WTC11 (cell line): ENCODE data around the gene TOMM6. TPM values are rescaled to one million over a fixed set of nuclear protein-coding genes. Genes with fewer than 3 reads are reported as not detected.

Experiments used
- ESRRA ChIP-seq: sonication (generic); formaldehyde crosslinking; IDR thresholded peaks from 2 replicates; pipeline ENCODE4 v1.8.1; 2022; ENCODE audit warnings: mild to moderate bottlenecking, missing genetic modification reagents, borderline replicate concordance
- ETV6 ChIP-seq: sonication (generic); formaldehyde crosslinking; IDR thresholded peaks from 2 replicates; pipeline ENCODE4 v1.8.1; 2022; ENCODE audit warnings: mild to moderate bottlenecking, missing genetic modification reagents
- FOXJ3 ChIP-seq: sonication (generic); formaldehyde crosslinking; IDR thresholded peaks from 2 replicates; pipeline ENCODE4 v1.9.0; 2021; ENCODE audit warnings: missing genetic modification reagents, mild to moderate bottlenecking, borderline replicate concordance
- FOXK1 ChIP-seq: sonication (generic); formaldehyde crosslinking; IDR thresholded peaks from 2 replicates; pipeline ENCODE4 v1.8.0; 2022; ENCODE audit warnings: mild to moderate bottlenecking, moderate library complexity, missing genetic modification reagents
- KAT7 ChIP-seq: sonication (generic); formaldehyde crosslinking; IDR thresholded peaks from 2 replicates; pipeline ENCODE4 v1.8.1; 2023; ENCODE audit warnings: missing genetic modification reagents, mild to moderate bottlenecking, borderline replicate concordance
- MYBL2 ChIP-seq: sonication (generic); formaldehyde crosslinking; IDR thresholded peaks from 2 replicates; pipeline ENCODE4 v1.8.1; 2023; ENCODE audit warnings: mild to moderate bottlenecking, moderate library complexity, missing genetic modification reagents
- NFATC4 ChIP-seq: fragments of 250-450 bp; sonication (Bioruptor Pico); IDR thresholded peaks from 2 replicates; pipeline ENCODE4 v1.9.0; 2021; ENCODE audit warnings: mild to moderate bottlenecking
- NR1H2 ChIP-seq: sonication (generic); formaldehyde crosslinking; IDR thresholded peaks from 2 replicates; pipeline ENCODE4 v1.9.0; 2021; ENCODE audit warnings: mild to moderate bottlenecking, moderate library complexity, missing genetic modification reagents
- OVOL2 ChIP-seq: fragments of 250-450 bp; sonication (Bioruptor Pico); IDR thresholded peaks from 2 replicates; pipeline ENCODE4 v1.9.0; 2021; ENCODE audit warnings: mild to moderate bottlenecking, borderline replicate concordance
- RORB ChIP-seq: fragments of 250-450 bp; sonication (Bioruptor Pico); IDR thresholded peaks from 2 replicates; pipeline ENCODE4 v1.9.0; 2021; ENCODE audit warnings: mild to moderate bottlenecking
- SOX15 ChIP-seq: fragments of 250-450 bp; sonication (Bioruptor Pico); IDR thresholded peaks from 2 replicates; pipeline ENCODE4 v1.9.0; 2021; ENCODE audit warnings: mild to moderate bottlenecking
- TCF7 ChIP-seq: sonication (generic); formaldehyde crosslinking; IDR thresholded peaks from 2 replicates; pipeline ENCODE4 v1.8.0; 2022; ENCODE audit warnings: mild to moderate bottlenecking, low read depth, missing genetic modification reagents, moderate library complexity
- TEAD4 ChIP-seq: sonication (generic); formaldehyde crosslinking; IDR thresholded peaks from 2 replicates; pipeline ENCODE4 v1.8.0; 2022; ENCODE audit warnings: mild to moderate bottlenecking, missing genetic modification reagents
- TP53 ChIP-seq: sonication (generic); formaldehyde crosslinking; IDR thresholded peaks from 2 replicates; pipeline ENCODE4 v1.8.1; 2023; ENCODE audit warnings: mild to moderate bottlenecking, missing genetic modification reagents
- ZNF121 ChIP-seq: sonication (generic); formaldehyde crosslinking; IDR thresholded peaks from 2 replicates; pipeline ENCODE4 v1.8.0; 2023; ENCODE audit warnings: missing genetic modification reagents
- ZNF138 ChIP-seq: sonication (generic); formaldehyde crosslinking; conservative IDR thresholded peaks from 2 replicates; pipeline ENCODE4 v1.8.1; 2022; ENCODE audit warnings: mild to moderate bottlenecking, moderate library complexity, missing genetic modification reagents
- ZNF232 ChIP-seq: sonication (generic); formaldehyde crosslinking; IDR thresholded peaks from 2 replicates; pipeline ENCODE4 v1.8.0; 2022; ENCODE audit warnings: mild to moderate bottlenecking, missing genetic modification reagents
- ZNF396 ChIP-seq: fragments of 250-450 bp; sonication (Bioruptor Pico); IDR thresholded peaks from 2 replicates; pipeline ENCODE4 v1.8.0; 2021; ENCODE audit warnings: mild to moderate bottlenecking, moderate library complexity, borderline replicate concordance
- total RNA-seq: library from RNA; stranded (reverse); gene quantifications from 3 replicates; pipeline ENCODE4 v1.2.3, GENCODE V29; 2021
- TF ChIP-seq, protein P1 (sequence below): sonication (generic); formaldehyde crosslinking; conservative IDR thresholded peaks from 2 replicates; pipeline ENCODE4 v1.8.1; 2022; ENCODE audit warnings: mild to moderate bottlenecking, missing genetic modification reagents
- TF ChIP-seq, protein P2 (sequence below): sonication (generic); formaldehyde crosslinking; conservative IDR thresholded peaks from 2 replicates; pipeline ENCODE4 v1.8.1; 2023; ENCODE audit warnings: mild to moderate bottlenecking, low read depth, missing genetic modification reagents, moderate library complexity
- TF ChIP-seq, protein P3 (sequence below): fragments of 250-450 bp; sonication (Bioruptor Pico); IDR thresholded peaks from 2 replicates; pipeline ENCODE4 v1.9.0; 2021; ENCODE audit warnings: mild to moderate bottlenecking
- TF ChIP-seq, protein P4 (sequence below): sonication (generic); formaldehyde crosslinking; IDR thresholded peaks from 2 replicates; pipeline ENCODE4 v1.8.0; 2022; ENCODE audit warnings: mild to moderate bottlenecking, missing genetic modification reagents
- TF ChIP-seq, protein P5 (sequence below): sonication (generic); formaldehyde crosslinking; IDR thresholded peaks from 2 replicates; pipeline ENCODE4 v1.8.1; 2022; ENCODE audit warnings: missing genetic modification reagents, borderline replicate concordance
- TF ChIP-seq, protein P6 (sequence below): sonication (generic); formaldehyde crosslinking; IDR thresholded peaks from 2 replicates; pipeline ENCODE4 v1.8.1; 2022; ENCODE audit warnings: low read depth, missing genetic modification reagents, borderline replicate concordance
- TF ChIP-seq, protein P7 (sequence below): fragments of 250-450 bp; sonication (Bioruptor Pico); IDR thresholded peaks from 2 replicates; pipeline ENCODE4 v1.9.0; 2021; ENCODE audit warnings: mild to moderate bottlenecking, borderline replicate concordance
- TF ChIP-seq, protein P8 (sequence below): fragments of 250-450 bp; sonication (Bioruptor Pico); IDR thresholded peaks from 2 replicates; pipeline ENCODE4 v1.9.0; 2021; ENCODE audit warnings: mild to moderate bottlenecking

TOMM6 gene
- total RNA-seq, 1 experiment from 2014 or later: 233 TPM

DNA sequence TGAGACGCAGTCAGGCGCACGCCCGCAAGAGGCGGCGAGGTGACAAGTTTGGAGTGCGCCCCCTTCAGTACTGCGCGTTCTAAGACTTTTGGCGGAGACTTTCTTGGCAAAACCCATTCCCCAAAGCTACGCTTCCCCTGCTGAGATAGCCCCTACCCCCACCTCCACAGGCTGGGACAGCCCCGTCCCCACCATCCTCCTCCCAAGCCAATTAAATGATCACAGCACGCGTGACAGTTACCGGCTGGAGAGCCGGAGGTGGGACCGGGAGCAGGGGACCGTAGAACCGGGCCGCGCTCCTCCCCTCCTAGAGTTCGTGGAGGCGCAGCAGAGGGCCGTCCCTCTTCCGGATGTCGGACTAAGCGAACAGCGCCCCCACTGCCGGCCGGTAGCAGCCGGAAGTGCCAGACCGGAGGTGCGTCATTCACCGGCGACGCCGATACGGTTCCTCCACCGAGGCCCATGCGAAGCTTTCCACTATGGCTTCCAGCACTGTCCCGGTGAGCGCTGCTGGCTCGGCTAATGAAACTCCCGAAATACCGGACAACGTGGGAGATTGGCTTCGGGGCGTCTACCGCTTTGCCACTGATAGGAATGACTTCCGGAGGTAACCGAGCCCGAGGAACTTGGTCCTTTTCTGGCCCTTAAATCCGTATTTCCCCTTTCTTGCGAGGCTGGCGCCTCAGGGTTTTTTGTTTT, at the start of gene TOMM6 (continued):
- TF ChIP-seq OVOL2 (no peak), TEAD4 (CRISPR knock-in tag) (no peak), TP53 (CRISPR knock-in tag) (no peak), RORB (no peak), ESRRA (CRISPR knock-in tag) (no peak), TCF7 (CRISPR knock-in tag) (no peak), ETV6 (CRISPR knock-in tag) (0 out of 2 replicates have a peak, but pooled peaks have one; percentile 60), MYBL2 (CRISPR knock-in tag) (peak; percentile 83; the same call in 1 of the 2 replicates), ZNF232 (CRISPR knock-in tag) (peak; percentile 6; the same call in 1 of the 2 replicates), SOX15 (CRISPR knock-in tag) (no peak), NR1H2 (CRISPR knock-in tag) (no peak), KAT7 (CRISPR knock-in tag) (no peak), NFATC4 (CRISPR knock-in tag) (no peak), ZNF121 (CRISPR knock-in tag) (no peak; the same call in 1 of the 2 replicates), FOXK1 (peak; percentile 82), FOXJ3 (CRISPR knock-in tag) (no peak), ZNF138 (no peak), ZNF396 (no peak)
- TF ChIP-seq, protein P1, sequence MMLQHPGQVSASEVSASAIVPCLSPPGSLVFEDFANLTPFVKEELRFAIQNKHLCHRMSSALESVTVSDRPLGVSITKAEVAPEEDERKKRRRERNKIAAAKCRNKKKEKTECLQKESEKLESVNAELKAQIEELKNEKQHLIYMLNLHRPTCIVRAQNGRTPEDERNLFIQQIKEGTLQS (CRISPR knock-in tag): no peak
- TF ChIP-seq, protein P2, sequence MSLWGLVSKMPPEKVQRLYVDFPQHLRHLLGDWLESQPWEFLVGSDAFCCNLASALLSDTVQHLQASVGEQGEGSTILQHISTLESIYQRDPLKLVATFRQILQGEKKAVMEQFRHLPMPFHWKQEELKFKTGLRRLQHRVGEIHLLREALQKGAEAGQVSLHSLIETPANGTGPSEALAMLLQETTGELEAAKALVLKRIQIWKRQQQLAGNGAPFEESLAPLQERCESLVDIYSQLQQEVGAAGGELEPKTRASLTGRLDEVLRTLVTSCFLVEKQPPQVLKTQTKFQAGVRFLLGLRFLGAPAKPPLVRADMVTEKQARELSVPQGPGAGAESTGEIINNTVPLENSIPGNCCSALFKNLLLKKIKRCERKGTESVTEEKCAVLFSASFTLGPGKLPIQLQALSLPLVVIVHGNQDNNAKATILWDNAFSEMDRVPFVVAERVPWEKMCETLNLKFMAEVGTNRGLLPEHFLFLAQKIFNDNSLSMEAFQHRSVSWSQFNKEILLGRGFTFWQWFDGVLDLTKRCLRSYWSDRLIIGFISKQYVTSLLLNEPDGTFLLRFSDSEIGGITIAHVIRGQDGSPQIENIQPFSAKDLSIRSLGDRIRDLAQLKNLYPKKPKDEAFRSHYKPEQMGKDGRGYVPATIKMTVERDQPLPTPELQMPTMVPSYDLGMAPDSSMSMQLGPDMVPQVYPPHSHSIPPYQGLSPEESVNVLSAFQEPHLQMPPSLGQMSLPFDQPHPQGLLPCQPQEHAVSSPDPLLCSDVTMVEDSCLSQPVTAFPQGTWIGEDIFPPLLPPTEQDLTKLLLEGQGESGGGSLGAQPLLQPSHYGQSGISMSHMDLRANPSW (CRISPR knock-in tag): no peak
- TF ChIP-seq, protein P3, sequence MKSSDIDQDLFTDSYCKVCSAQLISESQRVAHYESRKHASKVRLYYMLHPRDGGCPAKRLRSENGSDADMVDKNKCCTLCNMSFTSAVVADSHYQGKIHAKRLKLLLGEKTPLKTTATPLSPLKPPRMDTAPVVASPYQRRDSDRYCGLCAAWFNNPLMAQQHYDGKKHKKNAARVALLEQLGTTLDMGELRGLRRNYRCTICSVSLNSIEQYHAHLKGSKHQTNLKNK (CRISPR knock-in tag): no peak
- TF ChIP-seq, protein P4, sequence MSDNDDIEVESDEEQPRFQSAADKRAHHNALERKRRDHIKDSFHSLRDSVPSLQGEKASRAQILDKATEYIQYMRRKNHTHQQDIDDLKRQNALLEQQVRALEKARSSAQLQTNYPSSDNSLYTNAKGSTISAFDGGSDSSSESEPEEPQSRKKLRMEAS (CRISPR knock-in tag): peak; percentile 81
- TF ChIP-seq, protein P5, sequence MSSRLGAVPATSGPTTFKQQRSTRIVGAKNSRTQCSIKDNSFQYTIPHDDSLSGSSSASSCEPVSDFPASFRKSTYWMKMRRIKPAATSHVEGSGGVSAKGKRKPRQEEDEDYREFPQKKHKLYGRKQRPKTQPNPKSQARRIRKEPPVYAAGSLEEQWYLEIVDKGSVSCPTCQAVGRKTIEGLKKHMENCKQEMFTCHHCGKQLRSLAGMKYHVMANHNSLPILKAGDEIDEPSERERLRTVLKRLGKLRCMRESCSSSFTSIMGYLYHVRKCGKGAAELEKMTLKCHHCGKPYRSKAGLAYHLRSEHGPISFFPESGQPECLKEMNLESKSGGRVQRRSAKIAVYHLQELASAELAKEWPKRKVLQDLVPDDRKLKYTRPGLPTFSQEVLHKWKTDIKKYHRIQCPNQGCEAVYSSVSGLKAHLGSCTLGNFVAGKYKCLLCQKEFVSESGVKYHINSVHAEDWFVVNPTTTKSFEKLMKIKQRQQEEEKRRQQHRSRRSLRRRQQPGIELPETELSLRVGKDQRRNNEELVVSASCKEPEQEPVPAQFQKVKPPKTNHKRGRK: no peak
- TF ChIP-seq, protein P6, sequence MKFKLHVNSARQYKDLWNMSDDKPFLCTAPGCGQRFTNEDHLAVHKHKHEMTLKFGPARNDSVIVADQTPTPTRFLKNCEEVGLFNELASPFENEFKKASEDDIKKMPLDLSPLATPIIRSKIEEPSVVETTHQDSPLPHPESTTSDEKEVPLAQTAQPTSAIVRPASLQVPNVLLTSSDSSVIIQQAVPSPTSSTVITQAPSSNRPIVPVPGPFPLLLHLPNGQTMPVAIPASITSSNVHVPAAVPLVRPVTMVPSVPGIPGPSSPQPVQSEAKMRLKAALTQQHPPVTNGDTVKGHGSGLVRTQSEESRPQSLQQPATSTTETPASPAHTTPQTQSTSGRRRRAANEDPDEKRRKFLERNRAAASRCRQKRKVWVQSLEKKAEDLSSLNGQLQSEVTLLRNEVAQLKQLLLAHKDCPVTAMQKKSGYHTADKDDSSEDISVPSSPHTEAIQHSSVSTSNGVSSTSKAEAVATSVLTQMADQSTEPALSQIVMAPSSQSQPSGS (CRISPR knock-in tag): 0 out of 2 replicates have a peak, but pooled peaks have one; percentile 52
- TF ChIP-seq, protein P7, sequence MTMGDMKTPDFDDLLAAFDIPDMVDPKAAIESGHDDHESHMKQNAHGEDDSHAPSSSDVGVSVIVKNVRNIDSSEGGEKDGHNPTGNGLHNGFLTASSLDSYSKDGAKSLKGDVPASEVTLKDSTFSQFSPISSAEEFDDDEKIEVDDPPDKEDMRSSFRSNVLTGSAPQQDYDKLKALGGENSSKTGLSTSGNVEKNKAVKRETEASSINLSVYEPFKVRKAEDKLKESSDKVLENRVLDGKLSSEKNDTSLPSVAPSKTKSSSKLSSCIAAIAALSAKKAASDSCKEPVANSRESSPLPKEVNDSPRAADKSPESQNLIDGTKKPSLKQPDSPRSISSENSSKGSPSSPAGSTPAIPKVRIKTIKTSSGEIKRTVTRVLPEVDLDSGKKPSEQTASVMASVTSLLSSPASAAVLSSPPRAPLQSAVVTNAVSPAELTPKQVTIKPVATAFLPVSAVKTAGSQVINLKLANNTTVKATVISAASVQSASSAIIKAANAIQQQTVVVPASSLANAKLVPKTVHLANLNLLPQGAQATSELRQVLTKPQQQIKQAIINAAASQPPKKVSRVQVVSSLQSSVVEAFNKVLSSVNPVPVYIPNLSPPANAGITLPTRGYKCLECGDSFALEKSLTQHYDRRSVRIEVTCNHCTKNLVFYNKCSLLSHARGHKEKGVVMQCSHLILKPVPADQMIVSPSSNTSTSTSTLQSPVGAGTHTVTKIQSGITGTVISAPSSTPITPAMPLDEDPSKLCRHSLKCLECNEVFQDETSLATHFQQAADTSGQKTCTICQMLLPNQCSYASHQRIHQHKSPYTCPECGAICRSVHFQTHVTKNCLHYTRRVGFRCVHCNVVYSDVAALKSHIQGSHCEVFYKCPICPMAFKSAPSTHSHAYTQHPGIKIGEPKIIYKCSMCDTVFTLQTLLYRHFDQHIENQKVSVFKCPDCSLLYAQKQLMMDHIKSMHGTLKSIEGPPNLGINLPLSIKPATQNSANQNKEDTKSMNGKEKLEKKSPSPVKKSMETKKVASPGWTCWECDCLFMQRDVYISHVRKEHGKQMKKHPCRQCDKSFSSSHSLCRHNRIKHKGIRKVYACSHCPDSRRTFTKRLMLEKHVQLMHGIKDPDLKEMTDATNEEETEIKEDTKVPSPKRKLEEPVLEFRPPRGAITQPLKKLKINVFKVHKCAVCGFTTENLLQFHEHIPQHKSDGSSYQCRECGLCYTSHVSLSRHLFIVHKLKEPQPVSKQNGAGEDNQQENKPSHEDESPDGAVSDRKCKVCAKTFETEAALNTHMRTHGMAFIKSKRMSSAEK: no peak
- TF ChIP-seq, protein P8, sequence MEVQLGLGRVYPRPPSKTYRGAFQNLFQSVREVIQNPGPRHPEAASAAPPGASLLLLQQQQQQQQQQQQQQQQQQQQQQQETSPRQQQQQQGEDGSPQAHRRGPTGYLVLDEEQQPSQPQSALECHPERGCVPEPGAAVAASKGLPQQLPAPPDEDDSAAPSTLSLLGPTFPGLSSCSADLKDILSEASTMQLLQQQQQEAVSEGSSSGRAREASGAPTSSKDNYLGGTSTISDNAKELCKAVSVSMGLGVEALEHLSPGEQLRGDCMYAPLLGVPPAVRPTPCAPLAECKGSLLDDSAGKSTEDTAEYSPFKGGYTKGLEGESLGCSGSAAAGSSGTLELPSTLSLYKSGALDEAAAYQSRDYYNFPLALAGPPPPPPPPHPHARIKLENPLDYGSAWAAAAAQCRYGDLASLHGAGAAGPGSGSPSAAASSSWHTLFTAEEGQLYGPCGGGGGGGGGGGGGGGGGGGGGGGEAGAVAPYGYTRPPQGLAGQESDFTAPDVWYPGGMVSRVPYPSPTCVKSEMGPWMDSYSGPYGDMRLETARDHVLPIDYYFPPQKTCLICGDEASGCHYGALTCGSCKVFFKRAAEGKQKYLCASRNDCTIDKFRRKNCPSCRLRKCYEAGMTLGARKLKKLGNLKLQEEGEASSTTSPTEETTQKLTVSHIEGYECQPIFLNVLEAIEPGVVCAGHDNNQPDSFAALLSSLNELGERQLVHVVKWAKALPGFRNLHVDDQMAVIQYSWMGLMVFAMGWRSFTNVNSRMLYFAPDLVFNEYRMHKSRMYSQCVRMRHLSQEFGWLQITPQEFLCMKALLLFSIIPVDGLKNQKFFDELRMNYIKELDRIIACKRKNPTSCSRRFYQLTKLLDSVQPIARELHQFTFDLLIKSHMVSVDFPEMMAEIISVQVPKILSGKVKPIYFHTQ (CRISPR knock-in tag): no peak
